DND-41 (cell line): ENCODE measurements around the gene MCUB.

ENCODE experiments used
- ATAC-seq: fragments of 200-7000 bp; cut with Tn5 transposase; 3 replicates; pipeline ENCODE4 v1.9.1; 2021; ENCODE audit warnings: low read depth; ENCODE audit not compliant: insufficient read depth
- DNase-seq: peaks from one replicate; pipeline ENCODE4 v3.0.0-alpha.2; 2020
- H2AFZ ChIP-seq: 2 replicates; pipeline ENCODE4 v1.6.0; 2012; ENCODE audit warnings: low read depth, low read length
- H3K27ac ChIP-seq: 2 replicates; pipeline ENCODE4 v1.5.1; 2012; ENCODE audit warnings: low read length, inconsistent platforms
- H3K27me3 ChIP-seq: fragments of 200-600 bp; sonication (generic); 2 replicates; pipeline ENCODE4 v1.6.0; 2012; ENCODE audit warnings: low read length, mild to moderate bottlenecking, inconsistent platforms; ENCODE audit not compliant: insufficient read depth, poor library complexity
- H3K36me3 ChIP-seq: 2 replicates; pipeline ENCODE4 v1.5.1; 2012; ENCODE audit warnings: low read length, inconsistent platforms; ENCODE audit not compliant: insufficient read depth
- H3K4me1 ChIP-seq: 2 replicates; pipeline ENCODE4 v1.5.1; 2012; ENCODE audit warnings: mild to moderate bottlenecking, low read length; ENCODE audit not compliant: insufficient read depth
- H3K4me2 ChIP-seq: 2 replicates; pipeline ENCODE4 v1.6.0; 2012; ENCODE audit warnings: mild to moderate bottlenecking, moderate library complexity, low read length, inconsistent platforms; ENCODE audit not compliant: insufficient read depth
- H3K4me3 ChIP-seq, 2 experiments: fragments of 200-600 bp in 1 of 2; shearing (Covaris generic) in 1 of 2; 2 replicates each; pipeline ENCODE4 v1.5.1; 2012 to 2016; ENCODE audit warnings: inconsistent platforms in 2 of 2, low read length in 2 of 2, mild to moderate bottlenecking in 2 of 2, low read depth in 1 of 2, moderate library complexity in 1 of 2
- H3K79me2 ChIP-seq: 2 replicates; pipeline ENCODE4 v1.6.0; 2012; ENCODE audit warnings: low read length, inconsistent platforms; ENCODE audit not compliant: insufficient read depth
- H3K9ac ChIP-seq: 2 replicates; pipeline ENCODE4 v1.6.0; 2012; ENCODE audit warnings: low read depth, mild to moderate bottlenecking, inconsistent platforms, low read length, moderate library complexity
- H3K9me3 ChIP-seq: 2 replicates; pipeline ENCODE4 v1.5.1; 2012; ENCODE audit warnings: low read length, moderate library complexity, mild to moderate bottlenecking, inconsistent platforms; ENCODE audit not compliant: insufficient read depth, severe bottlenecking
- H4K20me1 ChIP-seq: 2 replicates; pipeline ENCODE4 v1.6.0; 2012; ENCODE audit warnings: low read length; ENCODE audit not compliant: insufficient read depth
- CTCF ChIP-seq: IDR thresholded peaks from 2 replicates; pipeline ENCODE4 v1.5.1; 2012; ENCODE audit warnings: borderline replicate concordance, low read length, moderate library complexity, mild to moderate bottlenecking; ENCODE audit not compliant: poor library complexity, severe bottlenecking; ENCODE audit errors: extremely low read depth
- EZH2 ChIP-seq: IDR thresholded peaks from 3 replicates; pipeline ENCODE4 v1.6.1; 2012; ENCODE audit warnings: borderline replicate concordance, low read depth, mild to moderate bottlenecking, moderate library complexity, low read length, inconsistent platforms; ENCODE audit not compliant: severe bottlenecking

MCUB gene

GRCh38 chr4:109722357-109722756, 162.3 kb downstream of the MCUB start:
- Histone ChIP-seq H3K9ac (no peak overlapping the region), H4K20me1 (no peaks in the 10 kb centered on the region), H3K27ac (no peak overlapping the region), H3K36me3 (no peaks in the 10 kb centered on the region), H3K4me2 (no peak overlapping the region), H3K4me1 (no peaks in the 10 kb centered on the region), H3K4me3 (no peak overlapping the region), H3K9me3 (no peaks in the 10 kb centered on the region), H3K27me3 (no peaks in the 10 kb centered on the region), H2AFZ (no peak overlapping the region), H3K79me2 (no peaks in the 10 kb centered on the region)
- ATAC-seq (no peak), DNase-seq (no peak)
- TF ChIP-seq EZH2 = no peak
- no peak for TF ChIP-seq CTCF

GRCh38 chr4:109723110-109723509, 163.1 kb downstream of the MCUB start:
- ATAC-seq = no peak
- no peak overlapping the region for H3K27ac ChIP-seq
- H3K27me3 ChIP-seq = no peaks in the 10 kb centered on the region
- H3K4me1 ChIP-seq = peaks cover 4% of the 10 kb centered on the region
- H3K4me2 ChIP-seq = no peak overlapping the region
- H3K4me3 ChIP-seq = no peak overlapping the region
- H3K9ac ChIP-seq = no peak overlapping the region
- H4K20me1 ChIP-seq = no peaks in the 10 kb centered on the region
- H3K36me3 ChIP-seq = no peaks in the 10 kb centered on the region
- H3K9me3 ChIP-seq = no peaks in the 10 kb centered on the region
- no peak for DNase-seq
- H3K79me2 ChIP-seq = no peaks in the 10 kb centered on the region
- TF ChIP-seq EZH2 (no peak), CTCF (no peak)
- H2AFZ ChIP-seq = no peak overlapping the region

GRCh38 chr4:109728385-109728784, 168.3 kb downstream of the MCUB start:
- Histone ChIP-seq H3K36me3 (no peaks in the 10 kb centered on the region), H3K27ac (no peak overlapping the region), H3K79me2 (no peaks in the 10 kb centered on the region; the same call in 1 of the 2 replicates), H2AFZ (no peak overlapping the region), H3K9me3 (no peaks in the 10 kb centered on the region), H3K27me3 (no peaks in the 10 kb centered on the region), H3K4me2 (peak overlapping the region; percentile 99), H3K4me1 (peaks cover 26% of the 10 kb centered on the region), H4K20me1 (no peaks in the 10 kb centered on the region), H3K9ac (0 out of 2 replicates have a peak overlapping the region, but pooled peaks have one; percentile 74), H3K4me3 (peak overlapping the region in 1 of 2 experiments; percentile 98; a peak in 2 of 4 replicates)
- no peak for DNase-seq
- ATAC-seq = no peak
- TF ChIP-seq CTCF (no peak), EZH2 (no peak)
